ENCODE results near the gene AMN. TPM values are rescaled to one million over a fixed set of nuclear protein-coding genes. Genes with fewer than 3 reads are reported as not detected.

The AMN gene
- total RNA-seq, 2 donors from 2014 or later = 2.4 TPM; not detected in 1

DNA sequence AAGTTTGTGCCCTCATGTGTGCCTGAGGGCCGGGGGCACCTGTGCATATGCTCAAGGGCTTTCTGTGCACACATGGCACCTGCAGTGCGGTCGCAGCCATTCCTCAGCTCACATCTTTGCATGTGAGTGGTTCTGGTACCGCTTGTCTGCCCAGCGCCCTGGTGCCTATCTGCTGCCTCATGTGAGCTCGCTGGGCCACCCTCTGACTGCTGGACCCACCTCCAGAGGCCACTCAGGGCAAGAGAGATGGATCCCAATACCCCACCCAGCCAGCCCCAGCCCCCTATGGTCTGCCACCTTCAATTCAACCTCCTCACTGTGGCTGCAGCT, 5.4 kb upstream of the AMN start:
- TF ChIP-seq, protein P1, sequence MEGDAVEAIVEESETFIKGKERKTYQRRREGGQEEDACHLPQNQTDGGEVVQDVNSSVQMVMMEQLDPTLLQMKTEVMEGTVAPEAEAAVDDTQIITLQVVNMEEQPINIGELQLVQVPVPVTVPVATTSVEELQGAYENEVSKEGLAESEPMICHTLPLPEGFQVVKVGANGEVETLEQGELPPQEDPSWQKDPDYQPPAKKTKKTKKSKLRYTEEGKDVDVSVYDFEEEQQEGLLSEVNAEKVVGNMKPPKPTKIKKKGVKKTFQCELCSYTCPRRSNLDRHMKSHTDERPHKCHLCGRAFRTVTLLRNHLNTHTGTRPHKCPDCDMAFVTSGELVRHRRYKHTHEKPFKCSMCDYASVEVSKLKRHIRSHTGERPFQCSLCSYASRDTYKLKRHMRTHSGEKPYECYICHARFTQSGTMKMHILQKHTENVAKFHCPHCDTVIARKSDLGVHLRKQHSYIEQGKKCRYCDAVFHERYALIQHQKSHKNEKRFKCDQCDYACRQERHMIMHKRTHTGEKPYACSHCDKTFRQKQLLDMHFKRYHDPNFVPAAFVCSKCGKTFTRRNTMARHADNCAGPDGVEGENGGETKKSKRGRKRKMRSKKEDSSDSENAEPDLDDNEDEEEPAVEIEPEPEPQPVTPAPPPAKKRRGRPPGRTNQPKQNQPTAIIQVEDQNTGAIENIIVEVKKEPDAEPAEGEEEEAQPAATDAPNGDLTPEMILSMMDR (IDR thresholded peaks at IDR 0.05) = no peak
- no peak for DNase-seq (ENCODE audit: low spot score)

GRCh38 chr14:102917469-102918211, 4.8 kb upstream of the AMN start:
- Histone ChIP-seq H3K27ac (no peak overlapping the region), H3K9me3 (no peaks in the 10 kb centered on the region), H3K4me3 (no peak overlapping the region), H3K36me3 (no peaks in the 10 kb centered on the region), H3K4me1 (ENCODE audit: control insufficient read depth in 1 of 2, low read depth in 2 of 2) (peaks cover 0 to under 1% of the 10 kb centered on the region in 2 donors), H3K27me3 (replicated peaks; ENCODE audit: insufficient read depth) (no peaks in the 10 kb centered on the region)
- ATAC-seq (ENCODE audit: insufficient number of reproducible peaks, low FRiP score, low read depth) (no peak), DNase-seq (ENCODE audit: low spot score) (no peak)
- TF ChIP-seq, protein P1 (IDR thresholded peaks at IDR 0.05) = peak; percentile 51

More for the DNA sequence above, 5.4 kb upstream of the AMN start:
- Histone ChIP-seq H3K36me3 (no peaks in the 10 kb centered on the region), H3K9me3 (no peaks in the 10 kb centered on the region), H3K27ac (no peak overlapping the region), H3K4me3 (no peak overlapping the region), H3K27me3 (replicated peaks; ENCODE audit: insufficient read depth) (no peaks in the 10 kb centered on the region), H3K4me1 (ENCODE audit: control insufficient read depth in 1 of 2, low read depth in 2 of 2) (no peaks in the 10 kb centered on the region)
- ATAC-seq (ENCODE audit: insufficient number of reproducible peaks, low FRiP score, low read depth) = no peak

DNA sequence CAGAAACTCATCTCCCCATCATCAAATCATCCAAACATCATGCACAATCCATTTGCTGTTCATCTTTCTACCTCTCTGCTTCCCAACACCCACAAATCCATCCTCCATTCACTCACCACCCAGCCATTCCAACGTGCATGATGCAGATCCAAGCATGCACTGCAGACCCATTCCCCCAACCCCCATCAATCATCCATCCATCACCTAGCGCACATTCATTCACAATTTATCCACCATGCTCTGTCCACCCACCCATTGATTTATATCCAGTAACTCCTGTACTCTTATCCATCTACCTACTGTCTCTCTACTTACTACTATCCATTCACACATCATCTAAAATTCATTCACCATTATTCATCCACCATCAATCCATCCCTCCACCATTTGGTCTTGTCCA, 4.0 kb upstream of the AMN start:
- Histone ChIP-seq H3K36me3 (no peaks in the 10 kb centered on the region), H3K4me3 (no peak overlapping the region), H3K9me3 (no peaks in the 10 kb centered on the region), H3K27me3 (replicated peaks; ENCODE audit: insufficient read depth) (no peaks in the 10 kb centered on the region), H3K4me1 (ENCODE audit: control insufficient read depth in 1 of 2, low read depth in 2 of 2) (peaks cover 0 to 7% of the 10 kb centered on the region in 2 donors), H3K27ac (no peak overlapping the region)
- DNase-seq (ENCODE audit: low spot score) = no peak
- no peak for ATAC-seq (ENCODE audit: insufficient number of reproducible peaks, low FRiP score, low read depth)
- TF ChIP-seq, protein P1 (IDR thresholded peaks at IDR 0.05) = no peak

DNA sequence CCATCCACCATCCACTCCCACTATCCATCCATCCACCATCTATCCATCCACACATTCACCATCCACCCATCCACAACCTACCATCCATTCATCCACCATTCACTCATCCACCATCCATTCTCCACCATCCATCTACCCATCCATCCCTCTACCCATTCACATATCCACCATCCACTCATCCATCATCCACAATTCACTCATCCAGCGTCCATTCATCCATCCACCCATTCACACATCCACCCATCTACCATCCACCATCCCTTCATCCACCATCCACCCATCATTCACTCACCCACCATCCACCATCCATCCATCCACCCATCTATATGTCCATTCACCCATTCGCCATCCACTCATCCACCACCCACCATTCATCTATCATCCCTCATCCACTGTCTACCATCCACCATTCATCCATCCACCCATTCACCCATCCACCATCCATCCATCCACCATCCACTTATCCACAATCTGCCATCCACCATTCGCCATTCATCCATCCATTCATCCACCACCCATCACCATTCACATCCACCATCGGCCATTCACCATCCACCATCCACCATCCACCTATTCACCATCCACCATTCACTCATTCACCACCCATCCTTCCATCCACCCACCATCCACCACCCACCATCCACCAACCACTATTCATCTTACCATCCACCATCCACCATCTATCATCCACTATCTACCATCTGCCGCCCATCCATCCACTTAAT, 2.0 kb upstream of the AMN start:
- no peak for DNase-seq (ENCODE audit: low spot score)
- Histone ChIP-seq H3K27me3 (replicated peaks; ENCODE audit: insufficient read depth) (no peaks in the 10 kb centered on the region), H3K4me3 (no peak overlapping the region), H3K36me3 (no peaks in the 10 kb centered on the region), H3K4me1 (ENCODE audit: control insufficient read depth in 1 of 2, low read depth in 2 of 2) (peaks cover 0 to 7% of the 10 kb centered on the region in 2 donors), H3K9me3 (no peaks in the 10 kb centered on the region), H3K27ac (no peak overlapping the region)
- TF ChIP-seq, protein P1 (IDR thresholded peaks at IDR 0.05) = no peak
- ATAC-seq (ENCODE audit: insufficient number of reproducible peaks, low FRiP score, low read depth) = no peak

- no peak for ATAC-seq (ENCODE audit: insufficient number of reproducible peaks, low FRiP score, low read depth)
Observed at GRCh38 chr14:102920998-102921304, 1.5 kb upstream of the AMN start.

More at GRCh38 chr14:102920998-102921304, 1.5 kb upstream of the AMN start:
- no peak overlapping the region for H3K4me3 ChIP-seq
- DNase-seq (ENCODE audit: low spot score) = no peak
- H3K27ac ChIP-seq = no peak overlapping the region
- no peaks in the 10 kb centered on the region for H3K36me3 ChIP-seq
- H3K27me3 ChIP-seq (replicated peaks; ENCODE audit: insufficient read depth) = no peaks in the 10 kb centered on the region
- H3K4me1 ChIP-seq (ENCODE audit: control insufficient read depth in 1 of 2, low read depth in 2 of 2) = peaks cover 0 to 7% of the 10 kb centered on the region in 2 donors
- no peaks in the 10 kb centered on the region for H3K9me3 ChIP-seq
- TF ChIP-seq, protein P1 (IDR thresholded peaks at IDR 0.05) = no peak
